ENCODE measurements around the gene TRABD2B. TPM values are rescaled to one million over a fixed set of nuclear protein-coding genes. Genes with fewer than 3 reads are reported as not detected.

Gene TRABD2B
- polyA plus RNA-seq, 1 of the 3 experiments (the other 2 are of a cell fraction): 0.03 TPM

GRCh38 chr1:47793563-47793962 lies 203.6 kb downstream of the TRABD2B start:
- Histone ChIP-seq H3F3A (replicated peaks; ENCODE audit: insufficient read depth) (no peaks in the 10 kb centered on the region), H3K27me3 (ENCODE audit: insufficient read depth) (no peaks in the 10 kb centered on the region), H3K36me3 (replicated peaks in 1 of 2; ENCODE audit: control insufficient read depth in 1 of 2, insufficient read depth in 2 of 2, low read length in 1 of 2) (no peaks in the 10 kb centered on the region), H3K9me2 (no peaks in the 10 kb centered on the region), H4K20me1 (ENCODE audit: insufficient read depth) (no peaks in the 10 kb centered on the region), H3K27ac (ENCODE audit: low read depth in 2 of 2, low read length in 1 of 2) (no peak overlapping the region), H3K4me1 (ENCODE audit: control insufficient read depth in 1 of 2, insufficient read depth in 2 of 2, low read depth in 1 of 2, low read length in 1 of 2) (peaks cover 0 to 15% of the 10 kb centered on the region in 2 experiments; a peak in 1 of 4 replicates), H3K9me3 (no peaks in the 10 kb centered on the region), H3K9ac (no peak overlapping the region), H3K4me3 (ENCODE audit: low read depth in 2 of 2, low read length in 1 of 2) (no peak overlapping the region), H2AFZ (ENCODE audit: low read depth) (no peak overlapping the region), H3K79me2 (ENCODE audit: insufficient read depth) (no peaks in the 10 kb centered on the region), H3K4me2 (no peak overlapping the region)
- no peak for DNase-seq
- CTCF ChIA-PET: no interaction called here
- TF ChIP-seq NFIC (IDR thresholded peaks at IDR 0.05; ENCODE audit: borderline replicate concordance): no peak
- POLR2A ChIA-PET: no interaction called here

GRCh38 chr1:47792779-47793178 lies 204.4 kb downstream of the TRABD2B start:
- Histone ChIP-seq H2AFZ (ENCODE audit: low read depth) (no peak overlapping the region), H3K4me3 (ENCODE audit: low read depth in 2 of 2, low read length in 1 of 2) (no peak overlapping the region), H3K36me3 (replicated peaks in 1 of 2; ENCODE audit: control insufficient read depth in 1 of 2, insufficient read depth in 2 of 2, low read length in 1 of 2) (no peaks in the 10 kb centered on the region), H4K20me1 (ENCODE audit: insufficient read depth) (no peaks in the 10 kb centered on the region), H3K4me1 (ENCODE audit: control insufficient read depth in 1 of 2, insufficient read depth in 2 of 2, low read depth in 1 of 2, low read length in 1 of 2) (peaks cover 0 to 8% of the 10 kb centered on the region in 2 experiments; a peak in 1 of 4 replicates), H3K9me3 (no peaks in the 10 kb centered on the region), H3K4me2 (no peak overlapping the region), H3K27me3 (ENCODE audit: insufficient read depth) (no peaks in the 10 kb centered on the region), H3F3A (replicated peaks; ENCODE audit: insufficient read depth) (no peaks in the 10 kb centered on the region), H3K79me2 (ENCODE audit: insufficient read depth) (no peaks in the 10 kb centered on the region), H3K27ac (ENCODE audit: low read depth in 2 of 2, low read length in 1 of 2) (no peak overlapping the region), H3K9me2 (no peaks in the 10 kb centered on the region), H3K9ac (no peak overlapping the region)
- 32% methylated on average over 2 of the region's 3 CpGs for WGBS (ENCODE audit: low lambda C conversion rate)
- ChIA-PET CTCF (no interaction called here), POLR2A (no interaction called here)
- TF ChIP-seq USF2 (IDR thresholded peaks at IDR 0.05; ENCODE audit: borderline replicate concordance, low read depth, low read length) (no peak), GATA2 (CRISPR knock-in tag; IDR thresholded peaks at IDR 0.05) (no peak), EZH2phosphoT487 (IDR thresholded peaks at IDR 0.05; ENCODE audit: borderline replicate concordance, low read depth) (no peak), RAD21 (IDR thresholded peaks at IDR 0.05; ENCODE audit: low read length) (no peak), TEAD4 (IDR thresholded peaks at IDR 0.05; ENCODE audit: borderline replicate concordance, insufficient read depth) (no peak), FOXM1 (IDR thresholded peaks at IDR 0.05; ENCODE audit: low read depth) (no peak), CHD2 (IDR thresholded peaks at IDR 0.05; ENCODE audit: low read length, partially characterized antibody) (no peak)
- TF ChIP-seq, protein P1, sequence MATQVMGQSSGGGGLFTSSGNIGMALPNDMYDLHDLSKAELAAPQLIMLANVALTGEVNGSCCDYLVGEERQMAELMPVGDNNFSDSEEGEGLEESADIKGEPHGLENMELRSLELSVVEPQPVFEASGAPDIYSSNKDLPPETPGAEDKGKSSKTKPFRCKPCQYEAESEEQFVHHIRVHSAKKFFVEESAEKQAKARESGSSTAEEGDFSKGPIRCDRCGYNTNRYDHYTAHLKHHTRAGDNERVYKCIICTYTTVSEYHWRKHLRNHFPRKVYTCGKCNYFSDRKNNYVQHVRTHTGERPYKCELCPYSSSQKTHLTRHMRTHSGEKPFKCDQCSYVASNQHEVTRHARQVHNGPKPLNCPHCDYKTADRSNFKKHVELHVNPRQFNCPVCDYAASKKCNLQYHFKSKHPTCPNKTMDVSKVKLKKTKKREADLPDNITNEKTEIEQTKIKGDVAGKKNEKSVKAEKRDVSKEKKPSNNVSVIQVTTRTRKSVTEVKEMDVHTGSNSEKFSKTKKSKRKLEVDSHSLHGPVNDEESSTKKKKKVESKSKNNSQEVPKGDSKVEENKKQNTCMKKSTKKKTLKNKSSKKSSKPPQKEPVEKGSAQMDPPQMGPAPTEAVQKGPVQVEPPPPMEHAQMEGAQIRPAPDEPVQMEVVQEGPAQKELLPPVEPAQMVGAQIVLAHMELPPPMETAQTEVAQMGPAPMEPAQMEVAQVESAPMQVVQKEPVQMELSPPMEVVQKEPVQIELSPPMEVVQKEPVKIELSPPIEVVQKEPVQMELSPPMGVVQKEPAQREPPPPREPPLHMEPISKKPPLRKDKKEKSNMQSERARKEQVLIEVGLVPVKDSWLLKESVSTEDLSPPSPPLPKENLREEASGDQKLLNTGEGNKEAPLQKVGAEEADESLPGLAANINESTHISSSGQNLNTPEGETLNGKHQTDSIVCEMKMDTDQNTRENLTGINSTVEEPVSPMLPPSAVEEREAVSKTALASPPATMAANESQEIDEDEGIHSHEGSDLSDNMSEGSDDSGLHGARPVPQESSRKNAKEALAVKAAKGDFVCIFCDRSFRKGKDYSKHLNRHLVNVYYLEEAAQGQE (IDR thresholded peaks at IDR 0.05; ENCODE audit: low read depth, low read length): no peak
- no peak for DNase-seq

Measured in SK-N-SH (cell line).